HG03460 (cell line): ENCODE results near the gene ARID3A.

ENCODE experiments used
- ATAC-seq: cut with Tn5 transposase; IDR thresholded peaks from one replicate; pipeline ENCODE4 v1.9.1; 2021; ENCODE audit not compliant: unreplicated experiment

ARID3A gene

DNA sequence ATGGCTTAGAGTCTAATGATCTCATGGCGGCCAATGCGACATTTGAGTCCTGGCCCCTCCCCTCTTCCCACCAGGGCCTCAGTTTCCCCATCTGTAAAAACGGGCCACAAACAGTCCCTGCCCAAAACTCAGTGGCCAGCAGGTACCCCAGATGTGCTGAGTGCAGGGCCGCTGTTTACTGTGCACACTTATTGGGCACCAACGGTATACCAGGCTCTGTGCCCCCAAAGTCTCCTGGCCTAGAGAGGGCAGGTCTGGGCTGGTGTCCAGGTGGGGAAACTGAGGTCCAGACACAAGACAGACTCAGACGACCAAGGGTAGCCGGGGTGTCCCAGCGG is 34.7 kb downstream of the ARID3A start:
- ATAC-seq = no peak

GRCh38 chr19:961866-962620 is 36.2 kb downstream of the ARID3A start:
- no peak for ATAC-seq

- ATAC-seq = no peak
Measured at GRCh38 chr19:962683-963400, 37.0 kb downstream of the ARID3A start.

GRCh38 chr19:963486-963951 is 37.7 kb downstream of the ARID3A start:
- no peak for ATAC-seq

DNA sequence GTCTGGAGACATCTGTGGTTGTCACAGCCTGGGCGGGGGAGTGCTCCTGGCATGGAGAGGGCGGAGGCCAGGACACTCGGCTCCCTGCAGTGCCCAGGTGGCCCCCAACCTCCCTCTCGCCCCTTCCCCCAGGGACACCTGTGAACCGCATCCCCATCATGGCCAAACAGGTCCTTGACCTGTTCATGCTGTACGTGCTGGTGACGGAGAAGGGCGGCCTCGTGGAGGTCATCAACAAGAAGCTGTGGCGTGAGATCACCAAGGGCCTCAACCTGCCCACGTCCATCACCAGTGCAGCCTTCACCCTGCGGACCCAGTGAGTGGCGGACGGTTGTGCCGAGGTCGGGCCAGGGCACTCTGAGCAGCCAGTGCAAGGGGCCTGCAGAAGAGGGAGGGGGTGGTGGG is 38.3 kb downstream of the ARID3A start:
- ATAC-seq = no peak

DNA sequence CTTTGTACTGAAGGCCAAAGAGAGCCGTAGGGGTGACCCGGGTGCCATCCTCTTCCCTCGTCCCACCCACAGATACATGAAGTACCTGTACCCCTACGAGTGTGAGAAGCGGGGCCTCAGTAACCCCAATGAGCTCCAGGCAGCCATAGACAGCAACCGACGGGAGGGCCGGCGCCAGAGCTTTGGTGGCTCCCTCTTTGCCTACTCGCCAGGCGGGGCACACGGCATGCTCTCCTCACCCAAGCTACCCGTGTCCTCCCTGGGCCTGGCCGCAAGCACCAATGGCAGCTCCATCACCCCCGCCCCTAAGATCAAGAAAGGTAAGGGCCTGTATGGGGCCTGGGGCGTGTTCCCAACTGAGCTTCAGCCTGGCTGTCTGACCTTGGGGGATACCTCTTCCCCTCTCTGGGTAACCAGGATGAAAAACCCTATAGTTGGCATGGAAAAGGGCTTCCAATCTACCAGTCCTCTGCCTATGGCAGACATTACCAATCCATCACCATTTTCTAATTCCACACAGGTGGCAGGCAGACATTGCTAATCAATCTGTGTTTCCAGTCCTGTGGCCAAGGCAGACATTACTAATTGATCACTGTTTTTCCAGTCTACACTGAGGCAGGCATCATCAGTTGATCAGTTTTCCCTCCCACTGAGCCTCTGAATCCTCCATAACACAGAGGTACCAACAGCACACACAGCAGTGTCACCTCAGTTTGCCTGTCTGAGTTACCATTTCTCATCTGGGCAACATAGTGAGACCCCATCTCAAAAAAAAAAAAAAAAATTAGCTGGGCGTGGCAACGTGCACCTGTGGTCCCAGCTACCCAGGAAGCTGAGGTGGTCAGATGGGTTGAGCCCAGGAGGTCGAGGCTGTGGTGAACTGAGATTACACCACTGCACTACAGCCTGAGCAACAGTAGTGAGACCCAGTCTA is 39.2 kb downstream of the ARID3A start:
- ATAC-seq = no peak

- no peak for ATAC-seq
Measured at GRCh38 chr19:966485-967088, 40.8 kb downstream of the ARID3A start.

- ATAC-seq = no peak
Measured at GRCh38 chr19:970695-971094, 44.9 kb downstream of the ARID3A start.

DNA sequence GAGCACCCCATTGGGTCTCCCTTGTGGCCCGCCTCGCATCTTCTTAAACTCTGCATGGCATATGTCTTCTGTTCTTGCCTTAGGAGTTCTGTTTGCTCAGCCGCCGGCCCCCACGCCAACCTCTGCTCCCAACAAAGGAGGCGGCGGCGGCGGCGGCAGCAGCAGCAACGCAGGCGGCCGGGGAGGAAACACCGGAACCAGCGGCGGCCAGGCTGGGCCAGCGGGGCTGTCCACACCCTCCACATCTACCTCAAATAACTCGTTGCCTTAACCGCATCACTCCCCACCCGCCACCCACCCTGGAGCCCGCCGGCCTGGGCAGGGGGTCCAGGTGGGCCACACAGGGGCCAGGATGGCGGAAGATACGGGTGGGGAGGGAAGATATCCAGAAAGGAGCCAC is 46.0 kb downstream of the ARID3A start:
- ATAC-seq = no peak

DNA sequence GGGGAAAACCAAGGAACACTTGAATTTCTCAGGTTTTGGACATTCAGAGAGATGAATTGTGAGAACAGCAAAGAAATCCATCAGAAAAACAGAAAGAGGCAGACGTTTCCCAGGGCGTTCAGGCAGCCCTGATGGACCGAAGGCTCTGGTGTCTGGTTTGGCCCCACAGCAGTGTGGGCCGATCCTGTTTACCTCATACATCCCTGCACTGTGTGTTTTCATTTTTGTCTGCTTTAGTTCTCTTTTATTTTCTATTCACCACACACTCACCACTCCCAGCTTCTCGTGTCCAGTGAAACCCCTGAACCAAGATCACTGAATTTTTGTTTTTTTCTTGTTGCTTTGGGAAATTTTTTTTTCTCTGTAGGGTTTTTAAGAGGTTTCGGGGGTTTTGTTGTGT is 46.4 kb downstream of the ARID3A start:
- no peak for ATAC-seq

GRCh38 chr19:973726-974563 is 48.1 kb downstream of the ARID3A start:
- ATAC-seq = no peak

- ATAC-seq = no peak
Measured at GRCh38 chr19:974564-975257, 48.9 kb downstream of the ARID3A start.

DNA sequence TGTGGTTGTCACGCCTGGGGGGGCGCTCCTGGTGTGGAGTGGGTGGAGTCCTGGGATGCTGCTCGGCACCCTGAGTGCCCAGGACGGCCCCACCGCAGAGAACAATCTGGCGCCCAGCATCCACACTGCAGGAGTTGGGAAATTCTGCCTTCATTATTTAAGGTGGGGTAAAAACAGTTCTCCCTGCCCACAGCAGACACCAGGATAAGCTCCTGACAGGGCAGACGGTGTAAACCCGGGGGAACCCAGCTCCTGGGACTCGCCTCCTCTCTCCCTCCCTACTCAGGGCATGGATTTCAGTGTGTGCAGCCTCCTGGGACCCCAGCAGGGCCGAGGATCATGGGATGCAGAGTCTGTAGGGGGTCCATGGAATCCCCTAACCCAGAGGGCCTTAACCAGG is 50.6 kb downstream of the ARID3A start:
- no peak for ATAC-seq

DNA sequence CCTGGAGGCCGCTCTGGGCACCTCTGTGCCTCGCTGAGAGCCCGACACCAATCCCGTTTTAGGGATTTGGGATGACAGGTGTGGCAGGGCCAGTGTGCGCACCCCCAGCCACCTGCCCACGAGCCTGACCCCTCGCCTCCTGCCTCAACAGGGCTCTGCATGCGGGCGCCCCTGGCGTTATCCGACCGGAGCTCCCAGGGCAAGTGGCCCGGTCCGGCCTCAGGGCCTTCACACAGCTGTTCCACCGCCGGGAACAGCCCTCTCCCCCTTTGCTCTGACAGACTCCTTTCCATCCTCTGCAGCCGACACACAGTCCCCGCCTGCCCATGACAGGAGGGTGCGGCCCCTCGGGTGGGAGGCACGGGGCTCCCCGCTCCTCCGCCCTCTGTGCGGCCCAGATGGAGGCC is 51.2 kb downstream of the ARID3A start:
- ATAC-seq = no peak

GRCh38 chr19:979318-979741 is 53.5 kb downstream of the ARID3A start:
- ATAC-seq = no peak

GRCh38 chr19:980133-980998 is 54.5 kb downstream of the ARID3A start:
- no peak for ATAC-seq

- ATAC-seq = peak; percentile 38
Measured at GRCh38 chr19:982567-983170, 56.8 kb downstream of the ARID3A start.
